Measurements from ENCODE around the gene TSC1.

Gene TSC1

GRCh38 chr9:132857616-132858342, 86.6 kb downstream of the TSC1 start:
- no peak for DNase-seq

- DNase-seq: no peak
Observed at GRCh38 chr9:132857031-132857430, 87.4 kb downstream of the TSC1 start.

- DNase-seq: no peak
Observed at GRCh38 chr9:132855904-132856303, 88.5 kb downstream of the TSC1 start.

GRCh38 chr9:132854832-132855231, 89.6 kb downstream of the TSC1 start:
- no peak for DNase-seq

- no peak for DNase-seq
Observed at GRCh38 chr9:132853482-132853881, 90.9 kb downstream of the TSC1 start.

- no peak for DNase-seq
Observed at GRCh38 chr9:132849185-132849706, 95.2 kb downstream of the TSC1 start.

GRCh38 chr9:132846918-132847515, 97.4 kb downstream of the TSC1 start:
- DNase-seq: no peak

GRCh38 chr9:132846109-132846917, 98.1 kb downstream of the TSC1 start:
- no peak for DNase-seq

GRCh38 chr9:132842124-132843044, 102.0 kb downstream of the TSC1 start:
- DNase-seq: no peak
